ENCODE data around the gene PAX2.

Gene PAX2

GRCh38 chr10:100876585-100877460 lies 131.4 kb downstream of the PAX2 start:
- H3K79me2 ChIP-seq (ENCODE audit: insufficient read depth, low read length), result no peaks in the 10 kb centered on the region
- H3K27ac ChIP-seq (ENCODE audit: low read depth, low read length), result no peak overlapping the region
- no peaks in the 10 kb centered on the region for H4K20me1 ChIP-seq (ENCODE audit: low read depth, low read length)
- no peaks in the 10 kb centered on the region for H3F3A ChIP-seq (ENCODE audit: insufficient read depth)
- H3K9ac ChIP-seq (ENCODE audit: low read length), result no peak overlapping the region
- H3K9me2 ChIP-seq (replicated peaks; ENCODE audit: insufficient read depth, low read length), result no peaks in the 10 kb centered on the region
- no peaks in the 10 kb centered on the region for H3K9me3 ChIP-seq (ENCODE audit: insufficient read depth, low read length)
- no peak overlapping the region for H3K4me2 ChIP-seq (ENCODE audit: low read depth, low read length, poor library complexity, severe bottlenecking)
- H3K36me3 ChIP-seq (ENCODE audit: low read length), result no peaks in the 10 kb centered on the region
- no peak overlapping the region for H2AFZ ChIP-seq (ENCODE audit: low read depth, low read length, severe bottlenecking)
- no peaks in the 10 kb centered on the region for H3K27me3 ChIP-seq (ENCODE audit: low read length)
- H3K4me3 ChIP-seq (ENCODE audit: insufficient read depth, low read length, poor library complexity, severe bottlenecking), result no peak overlapping the region
- TF ChIP-seq CTCF (IDR thresholded peaks at IDR 0.05; ENCODE audit: insufficient read depth, low read length, poor library complexity, severe bottlenecking), result no peak
- TF ChIP-seq EZH2phosphoT487 (conservative IDR thresholded peaks at IDR 0.05; ENCODE audit: low read length), result no peak

- Histone ChIP-seq H3K9me2 (replicated peaks; ENCODE audit: insufficient read depth, low read length) (no peaks in the 10 kb centered on the region), H3K27me3 (ENCODE audit: low read length) (no peaks in the 10 kb centered on the region), H3K27ac (ENCODE audit: low read depth, low read length) (no peak overlapping the region), H3K4me3 (ENCODE audit: insufficient read depth, low read length, poor library complexity, severe bottlenecking) (no peak overlapping the region), H3K79me2 (ENCODE audit: insufficient read depth, low read length) (no peaks in the 10 kb centered on the region), H3K36me3 (ENCODE audit: low read length) (no peaks in the 10 kb centered on the region), H3K9ac (ENCODE audit: low read length) (no peak overlapping the region), H3F3A (ENCODE audit: insufficient read depth) (no peaks in the 10 kb centered on the region), H4K20me1 (ENCODE audit: low read depth, low read length) (no peaks in the 10 kb centered on the region), H3K4me2 (ENCODE audit: low read depth, low read length, poor library complexity, severe bottlenecking) (no peak overlapping the region), H2AFZ (ENCODE audit: low read depth, low read length, severe bottlenecking) (no peak overlapping the region), H3K9me3 (ENCODE audit: insufficient read depth, low read length) (no peaks in the 10 kb centered on the region)
- TF ChIP-seq EZH2phosphoT487 (conservative IDR thresholded peaks at IDR 0.05; ENCODE audit: low read length), result no peak
These were observed 132.1 kb downstream of the PAX2 start for GRCh38 chr10:100877461-100877850.

GRCh38 chr10:100878291-100878910 lies 133.0 kb downstream of the PAX2 start:
- Histone ChIP-seq H3K9ac (ENCODE audit: low read length) (no peak overlapping the region), H3K9me3 (ENCODE audit: insufficient read depth, low read length) (no peaks in the 10 kb centered on the region), H2AFZ (ENCODE audit: low read depth, low read length, severe bottlenecking) (no peak overlapping the region), H3K36me3 (ENCODE audit: low read length) (no peaks in the 10 kb centered on the region), H3K9me2 (replicated peaks; ENCODE audit: insufficient read depth, low read length) (no peaks in the 10 kb centered on the region), H4K20me1 (ENCODE audit: low read depth, low read length) (no peaks in the 10 kb centered on the region), H3K4me3 (ENCODE audit: insufficient read depth, low read length, poor library complexity, severe bottlenecking) (no peak overlapping the region), H3K27ac (ENCODE audit: low read depth, low read length) (no peak overlapping the region), H3F3A (ENCODE audit: insufficient read depth) (no peaks in the 10 kb centered on the region), H3K27me3 (ENCODE audit: low read length) (no peaks in the 10 kb centered on the region), H3K79me2 (ENCODE audit: insufficient read depth, low read length) (no peaks in the 10 kb centered on the region), H3K4me2 (ENCODE audit: low read depth, low read length, poor library complexity, severe bottlenecking) (no peak overlapping the region)
- TF ChIP-seq CTCF (IDR thresholded peaks at IDR 0.05; ENCODE audit: insufficient read depth, low read length, poor library complexity, severe bottlenecking) (peak; percentile 17), EZH2phosphoT487 (conservative IDR thresholded peaks at IDR 0.05; ENCODE audit: low read length) (no peak)
